Endothelial cell of umbilical vein (primary cell): ENCODE measurements around the gene SLC22A15. TPM values are rescaled to one million over a fixed set of nuclear protein-coding genes. Genes with fewer than 3 reads are reported as not detected.

Experiments
- BruUV-seq: library from RNA; stranded (reverse); fragments of 400-500 nt; replicated peaks from 2 replicates; lab custom pipeline; 2021; lab: Mats Ljungman, UMichigan
- CTCF ChIA-PET: fragments of 300-600, 350-600 bp; sonication (Branson Sonifier 250); formaldehyde crosslinking; loops from one replicate; lab custom pipeline; 2021; ENCODE audit warnings: antibody characterized with exemption, inconsistent platforms; lab: Charles Lee
- POLR2A ChIA-PET: fragments of 300-600, 350-600 bp; sonication (Branson Sonifier 250); formaldehyde crosslinking; loops from one replicate; lab custom pipeline; 2021; ENCODE audit warnings: antibody characterized with exemption, inconsistent platforms; lab: Charles Lee
- DNase-seq: peaks from one replicate; pipeline ENCODE4 v3.0.0-alpha.2; 2011; ENCODE audit warnings: low read depth, low spot score
- FAIRE-seq: peaks from 2 replicates; lab custom pipeline; 2011; peaks lifted over from hg19 to GRCh38; lab: Jason Lieb, UNC
- H2AFZ ChIP-seq: 2 replicates; pipeline ENCODE4 v1.6.0; 2012; ENCODE audit warnings: low read depth, low read length, control low read depth, inconsistent platforms
- H3K27ac ChIP-seq: 2 replicates; pipeline ENCODE4 v1.5.1; 2011; ENCODE audit warnings: low read depth, mild to moderate bottlenecking, control low read depth, low read length, moderate library complexity; ENCODE audit not compliant: insufficient read depth
- H3K27me3 ChIP-seq, 2 experiments: 2 replicates each; pipeline versions ENCODE4 v1.6.0 to v1.6.1; 2011; ENCODE audit warnings: low read length in 2 of 2, mixed read lengths in 1 of 2; ENCODE audit not compliant: control insufficient read depth in 2 of 2, insufficient read depth in 2 of 2
- H3K36me3 ChIP-seq, 2 experiments: 2 replicates in 1 of 2; 3 replicates in 1 of 2; pipeline ENCODE4 v1.5.1; 2011; ENCODE audit warnings: low read length in 2 of 2, mild to moderate bottlenecking in 1 of 2, moderate library complexity in 1 of 2; ENCODE audit not compliant: control insufficient read depth in 2 of 2, insufficient read depth in 2 of 2; ENCODE audit errors: extremely low read depth in 1 of 2
- H3K4me1 ChIP-seq: 3 replicates; pipeline ENCODE4 v1.5.1; 2011; ENCODE audit warnings: mild to moderate bottlenecking, low read length; ENCODE audit not compliant: control insufficient read depth, insufficient read depth; ENCODE audit errors: extremely low read depth
- H3K4me2 ChIP-seq: 2 replicates; pipeline ENCODE4 v1.6.1; 2011; ENCODE audit warnings: low read length, control low read depth, mixed read lengths; ENCODE audit not compliant: insufficient read depth
- H3K4me3 ChIP-seq, 3 experiments: fragments of 200-600 bp in 1 of 3; sonication (generic), shearing (Covaris generic) in 1 of 3; replicated peaks in 1 of 3; 2 replicates each; pipeline ENCODE4 v1.5.1; 2011 to 2016; ENCODE audit warnings: control low read depth in 3 of 3, low read length in 3 of 3, mild to moderate bottlenecking in 2 of 3, inconsistent platforms in 1 of 3, low read depth in 1 of 3, moderate library complexity in 1 of 3; ENCODE audit not compliant: insufficient read depth in 1 of 3
- H3K79me2 ChIP-seq: 2 replicates; pipeline ENCODE4 v1.6.0; 2012; ENCODE audit warnings: low read length, inconsistent platforms; ENCODE audit not compliant: control insufficient read depth, insufficient read depth
- H3K9ac ChIP-seq: replicated peaks from 2 replicates; pipeline ENCODE3; 2011; ENCODE audit warnings: low read length, control low read depth; ENCODE audit not compliant: insufficient read depth; ENCODE audit errors: extremely low read depth
- H3K9me1 ChIP-seq: replicated peaks from 3 replicates; pipeline ENCODE4 v1.6.0; 2011; ENCODE audit warnings: mild to moderate bottlenecking, low read length; ENCODE audit not compliant: control insufficient read depth, insufficient read depth; ENCODE audit errors: extremely low read depth
- H3K9me3 ChIP-seq: replicated peaks from 2 replicates; pipeline ENCODE4 v1.5.1; 2012; ENCODE audit warnings: low read length, inconsistent platforms; ENCODE audit not compliant: control insufficient read depth, insufficient read depth
- H4K20me1 ChIP-seq: replicated peaks from 2 replicates; pipeline ENCODE3; 2011; ENCODE audit warnings: mild to moderate bottlenecking, low read length; ENCODE audit not compliant: control insufficient read depth, insufficient read depth; ENCODE audit errors: extremely low read depth
- EZH2 ChIP-seq: IDR thresholded peaks from 2 replicates; pipeline ENCODE4 v1.6.1; 2012; ENCODE audit warnings: borderline replicate concordance, low read depth, mild to moderate bottlenecking, moderate library complexity, low read length, inconsistent platforms; ENCODE audit not compliant: severe bottlenecking
- FOS ChIP-seq: IDR thresholded peaks from 2 replicates; pipeline ENCODE4 v1.6.1; 2011; ENCODE audit warnings: mild to moderate bottlenecking, low read length, moderate library complexity, borderline replicate concordance; ENCODE audit not compliant: insufficient read depth
- GATA2 ChIP-seq: IDR thresholded peaks from 2 replicates; pipeline ENCODE4 v1.7.0; 2011; ENCODE audit warnings: low read depth, mild to moderate bottlenecking, moderate library complexity, mixed read lengths, low read length; ENCODE audit not compliant: insufficient read length, insufficient read depth
- JUN ChIP-seq: IDR thresholded peaks from 2 replicates; pipeline ENCODE4 v1.6.1; 2011; ENCODE audit warnings: borderline replicate concordance, low read depth; ENCODE audit not compliant: insufficient read length, insufficient read depth
- MYC ChIP-seq: IDR thresholded peaks from one replicate; pipeline ENCODE4 v1.6.1; 2011; ENCODE audit warnings: mild to moderate bottlenecking, low read depth, low read length
- POLR2A ChIP-seq: IDR thresholded peaks from 2 replicates; pipeline ENCODE4 v1.6.1; 2012; ENCODE audit warnings: low read depth, mild to moderate bottlenecking, control low read depth, low read length
- POLR2AphosphoS5 ChIP-seq: IDR thresholded peaks from 2 replicates; pipeline ENCODE4 v1.6.1; 2012; ENCODE audit warnings: low read depth, mild to moderate bottlenecking, control low read depth, low read length, moderate library complexity; ENCODE audit not compliant: insufficient read depth
- dilution Hi-C: fragments of 300-500 bp; cut with MboI; formaldehyde crosslinking; loops from one replicate; pipeline ENCODE4 v1.15.0; 2019; ENCODE audit warnings: low sequenced_read_pairs; ENCODE audit not compliant: extremely low pct_ligation_motif_present
- intact Hi-C: fragments of 100-400 bp; cut with micrococcal nuclease; formaldehyde crosslinking; loops from one replicate; pipeline ENCODE4 v1.10.0; 2022
- polyA plus RNA-seq, 4 experiments: library from polyadenylated mRNA; depleted of rRNA in 3 of 4; stranded (reverse) in 3 of 4; unstranded in 1 of 4; fragments of >200 nt; gene quantifications; 2 replicates each; pipeline versions ENCODE4 v1.2.1 to v1.2.3, GENCODE V29; 2011 to 2012; ENCODE audit warnings: missing spikeins in 1 of 4
- total RNA-seq: library from RNA; stranded (reverse); gene quantifications from 2 replicates; pipeline ENCODE4 v1.2.3, GENCODE V29; 2021
- TF ChIP-seq, protein P1 (sequence below), 2 donors: IDR thresholded peaks; 1 replicate in 1 of 2; 2 replicates in 1 of 2; pipeline ENCODE4 v1.5.1; 2011; ENCODE audit warnings: low read length in 2 of 2, mild to moderate bottlenecking in 2 of 2, moderate library complexity in 2 of 2, control low read depth in 1 of 2, inconsistent platforms in 1 of 2, low read depth in 1 of 2; ENCODE audit not compliant: insufficient read depth in 1 of 2; ENCODE audit errors: extremely low read depth in 1 of 2
- TF ChIP-seq, protein P2 (sequence below): IDR thresholded peaks from 2 replicates; pipeline ENCODE4 v1.6.1; 2011; ENCODE audit not compliant: insufficient read depth, insufficient read length

Gene SLC22A15
- total and polyA plus RNA-seq, 2 donors (not counting 3 experiments of a cell fraction or from before 2014, with no cell fraction given): 0.44 TPM; not detected in 1

DNA sequence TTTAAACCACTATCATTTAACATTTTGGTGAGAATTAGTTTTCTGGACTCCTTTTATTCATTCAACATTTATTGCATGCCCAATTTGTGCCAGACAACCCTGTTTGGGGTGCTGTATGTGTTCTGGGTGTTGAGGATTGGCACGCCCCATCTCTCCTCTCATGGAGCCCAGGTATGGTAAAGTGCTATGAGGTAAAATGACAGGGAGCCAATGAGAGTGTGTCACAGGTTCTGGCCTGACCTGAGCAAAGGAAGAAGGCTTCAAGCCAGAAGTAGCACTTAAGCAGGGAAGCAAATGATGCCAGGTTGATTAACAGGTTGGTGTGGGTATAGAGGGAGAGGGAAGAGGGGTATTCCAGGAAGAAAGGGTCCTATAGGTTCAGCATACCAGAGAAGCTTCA lies 21.1 kb upstream of the SLC22A15 start:
- Histone ChIP-seq H4K20me1 (no peaks in the 10 kb centered on the region), H3K4me2 (no peak overlapping the region), H3K9me1 (no peaks in the 10 kb centered on the region), H3K4me1 (no peaks in the 10 kb centered on the region), H3K9me3 (no peaks in the 10 kb centered on the region), H2AFZ (no peak overlapping the region), H3K27ac (no peak overlapping the region), H3K27me3 (no peaks in the 10 kb centered on the region), H3K79me2 (no peaks in the 10 kb centered on the region), H3K4me3 (no peak overlapping the region), H3K9ac (no peak overlapping the region), H3K36me3 (no peaks in the 10 kb centered on the region)
- DNase-seq: no peak
- TF ChIP-seq POLR2AphosphoS5: no peak
- TF ChIP-seq, protein P1, sequence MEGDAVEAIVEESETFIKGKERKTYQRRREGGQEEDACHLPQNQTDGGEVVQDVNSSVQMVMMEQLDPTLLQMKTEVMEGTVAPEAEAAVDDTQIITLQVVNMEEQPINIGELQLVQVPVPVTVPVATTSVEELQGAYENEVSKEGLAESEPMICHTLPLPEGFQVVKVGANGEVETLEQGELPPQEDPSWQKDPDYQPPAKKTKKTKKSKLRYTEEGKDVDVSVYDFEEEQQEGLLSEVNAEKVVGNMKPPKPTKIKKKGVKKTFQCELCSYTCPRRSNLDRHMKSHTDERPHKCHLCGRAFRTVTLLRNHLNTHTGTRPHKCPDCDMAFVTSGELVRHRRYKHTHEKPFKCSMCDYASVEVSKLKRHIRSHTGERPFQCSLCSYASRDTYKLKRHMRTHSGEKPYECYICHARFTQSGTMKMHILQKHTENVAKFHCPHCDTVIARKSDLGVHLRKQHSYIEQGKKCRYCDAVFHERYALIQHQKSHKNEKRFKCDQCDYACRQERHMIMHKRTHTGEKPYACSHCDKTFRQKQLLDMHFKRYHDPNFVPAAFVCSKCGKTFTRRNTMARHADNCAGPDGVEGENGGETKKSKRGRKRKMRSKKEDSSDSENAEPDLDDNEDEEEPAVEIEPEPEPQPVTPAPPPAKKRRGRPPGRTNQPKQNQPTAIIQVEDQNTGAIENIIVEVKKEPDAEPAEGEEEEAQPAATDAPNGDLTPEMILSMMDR (IDR thresholded peaks at IDR 0.05; ENCODE audit: extremely low read depth in 1 of 2, insufficient read depth in 1 of 2, low read depth in 1 of 2, low read length in 2 of 2): no peak
- no peak for TF ChIP-seq JUN
- TF ChIP-seq GATA2: no peak
- no peak for TF ChIP-seq POLR2A
- no peak for TF ChIP-seq EZH2
- no peak for TF ChIP-seq MYC
- TF ChIP-seq, protein P2, sequence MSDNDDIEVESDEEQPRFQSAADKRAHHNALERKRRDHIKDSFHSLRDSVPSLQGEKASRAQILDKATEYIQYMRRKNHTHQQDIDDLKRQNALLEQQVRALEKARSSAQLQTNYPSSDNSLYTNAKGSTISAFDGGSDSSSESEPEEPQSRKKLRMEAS: no peak
- no peak for TF ChIP-seq FOS
- POLR2A ChIA-PET: no interaction called here
- dilution Hi-C loops: no loop called here
- FAIRE-seq: no peak
- no TSS peak for BruUV-seq
- intact Hi-C loops: no loop called here
- CTCF ChIA-PET: interaction anchor here (0.7 kb wide), 1 partner anchor 35 kb away, joined by 4 read pairs; no protein-coding TSS in a partner anchor
